HG03039 (cell line): ENCODE results near the gene SPON1.
A peak's percentile ranks its signal among the peaks of the same experiment; 100 is the strongest.
"Not testable (repeated sequence)": the region's sequence is repeated elsewhere in the genome, so short reads cannot be mapped to it uniquely, and the experiment has no call there.

Source experiments
- ATAC-seq: cut with Tn5 transposase; IDR thresholded peaks from one replicate; pipeline ENCODE4 v1.9.1; 2021; ENCODE audit warnings: mild to moderate bottlenecking, moderate library complexity; ENCODE audit not compliant: unreplicated experiment

Gene SPON1

DNA sequence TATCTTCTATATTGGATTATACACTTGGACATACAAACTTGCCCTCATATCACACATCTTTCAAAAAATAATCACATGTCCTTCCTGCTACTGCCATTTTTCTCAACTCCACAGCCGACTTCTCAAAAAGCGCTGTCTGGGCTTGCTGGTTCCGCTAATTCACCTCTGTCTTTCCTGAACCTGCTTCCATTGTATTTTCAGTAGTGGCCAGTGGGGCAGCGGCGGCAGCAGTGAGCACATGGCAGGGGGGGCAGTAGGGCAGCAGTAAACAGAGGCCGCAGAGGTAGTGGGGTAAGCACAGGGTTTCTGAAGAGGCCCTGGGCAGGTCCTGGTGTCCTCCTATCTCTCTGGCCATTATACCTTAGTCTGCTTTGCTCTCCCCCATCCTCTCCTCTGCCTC, 270.1 kb downstream of the SPON1 start:
- ATAC-seq: no peak

GRCh38 chr11:14234446-14234845, 271.9 kb downstream of the SPON1 start:
- no peak for ATAC-seq

- no peak for ATAC-seq
Observed at GRCh38 chr11:14235701-14236100, 273.2 kb downstream of the SPON1 start.

GRCh38 chr11:14237444-14237961, 275.0 kb downstream of the SPON1 start:
- peak; percentile 96 for ATAC-seq

GRCh38 chr11:14240221-14240620, 277.7 kb downstream of the SPON1 start:
- no peak for ATAC-seq

- ATAC-seq: no peak
Observed at GRCh38 chr11:14240951-14241350, 278.4 kb downstream of the SPON1 start.

DNA sequence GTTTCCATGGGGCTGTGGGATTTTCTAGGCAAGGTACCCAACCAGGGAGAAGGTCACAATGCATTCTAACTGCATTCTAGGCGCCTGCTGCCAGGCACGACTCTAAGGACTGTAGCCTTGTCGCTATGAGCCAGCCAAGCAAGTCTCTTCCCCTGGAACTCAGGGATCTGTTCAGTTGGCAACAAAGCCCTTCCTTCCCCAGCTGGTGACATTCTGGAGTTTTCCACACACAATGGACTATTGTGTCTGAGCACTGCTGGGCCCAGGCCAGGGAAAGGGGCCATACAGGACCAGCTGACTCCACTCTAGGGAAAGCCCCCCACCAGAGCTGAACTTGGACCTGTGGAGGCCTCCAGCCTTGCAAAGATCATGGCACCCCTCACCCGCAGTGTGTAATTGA, 279.7 kb downstream of the SPON1 start:
- ATAC-seq: no peak

- ATAC-seq: no peak
Observed at GRCh38 chr11:14242733-14243132, 280.2 kb downstream of the SPON1 start.

DNA sequence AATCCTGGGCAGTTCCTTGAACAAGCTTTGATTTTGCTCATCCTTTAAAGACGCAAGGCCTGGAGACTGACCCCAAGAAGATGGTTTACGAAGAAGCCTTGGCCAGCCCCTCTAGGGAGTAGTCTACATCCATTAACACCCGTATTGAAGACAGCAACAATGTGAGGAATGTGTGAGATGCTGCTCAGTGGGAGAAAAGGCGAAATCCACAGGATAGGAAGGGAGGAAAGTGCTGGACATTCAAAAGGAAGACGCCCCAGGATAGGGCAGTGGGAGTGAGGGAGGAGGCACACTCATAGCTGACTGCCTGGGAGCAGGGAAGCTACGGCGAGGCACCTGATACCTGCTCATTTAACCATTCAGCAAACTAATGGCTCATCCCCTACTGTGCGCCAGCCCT, 282.4 kb downstream of the SPON1 start:
- ATAC-seq: no peak

DNA sequence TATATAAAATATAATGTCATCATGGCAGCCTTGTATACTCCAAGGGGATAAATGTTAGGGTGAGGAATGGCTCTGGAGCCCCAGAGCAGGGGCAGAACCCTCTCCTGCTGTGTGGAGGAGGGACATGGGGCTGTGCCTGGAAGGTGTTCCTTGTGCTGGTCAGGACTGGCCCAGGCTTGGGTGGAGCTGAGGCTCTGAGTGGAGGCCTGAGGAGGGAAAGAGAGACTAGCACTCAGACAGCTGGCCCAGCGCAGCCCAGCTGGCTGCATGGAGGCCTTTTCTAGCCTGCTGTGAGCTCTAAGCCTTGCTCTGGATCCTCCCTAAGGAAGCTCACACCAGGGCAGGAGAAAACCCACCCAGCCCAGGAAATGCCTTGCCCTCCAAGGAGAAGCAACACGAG, 282.9 kb downstream of the SPON1 start:
- no peak for ATAC-seq

GRCh38 chr11:14248580-14248981, 286.1 kb downstream of the SPON1 start:
- no peak for ATAC-seq

DNA sequence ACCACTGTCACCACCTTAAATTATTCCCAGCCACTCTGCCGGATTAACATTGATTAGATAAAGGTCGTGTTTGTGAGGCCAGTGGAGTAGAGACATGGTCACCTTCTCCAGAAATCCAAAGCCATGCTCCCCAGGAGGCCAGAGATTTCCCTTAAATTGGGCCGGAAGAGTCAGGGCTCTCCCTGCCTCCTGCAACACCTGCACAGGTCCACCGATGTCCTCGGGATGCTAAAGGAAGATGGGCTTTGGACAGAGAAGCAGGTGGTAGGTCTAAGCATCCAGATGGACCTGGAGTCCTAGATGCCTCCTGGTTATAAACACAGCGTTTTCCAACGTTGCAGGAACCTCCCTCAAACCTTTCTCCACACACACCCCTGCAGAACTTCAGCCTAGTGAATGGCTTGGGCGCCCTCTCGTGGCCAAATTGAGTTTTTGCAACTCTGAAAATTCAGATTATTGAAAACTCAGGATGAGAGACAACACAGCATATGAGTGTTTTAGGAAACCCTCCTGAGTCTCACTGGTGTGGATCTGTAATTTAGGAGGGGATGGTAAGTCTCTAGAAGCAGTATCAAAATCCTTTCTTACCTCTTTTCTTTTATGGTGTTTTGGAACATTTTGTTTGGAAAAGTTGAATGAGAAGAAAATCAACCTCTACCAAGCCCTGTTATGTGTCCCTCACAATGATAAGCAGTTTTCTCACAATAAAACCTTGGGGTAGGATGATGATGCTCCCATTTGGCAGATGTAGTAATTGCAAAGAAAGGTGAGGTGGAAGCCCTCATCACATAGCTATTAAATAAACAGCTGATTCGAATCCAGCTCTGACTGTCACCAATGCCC, 286.8 kb downstream of the SPON1 start:
- no peak for ATAC-seq

DNA sequence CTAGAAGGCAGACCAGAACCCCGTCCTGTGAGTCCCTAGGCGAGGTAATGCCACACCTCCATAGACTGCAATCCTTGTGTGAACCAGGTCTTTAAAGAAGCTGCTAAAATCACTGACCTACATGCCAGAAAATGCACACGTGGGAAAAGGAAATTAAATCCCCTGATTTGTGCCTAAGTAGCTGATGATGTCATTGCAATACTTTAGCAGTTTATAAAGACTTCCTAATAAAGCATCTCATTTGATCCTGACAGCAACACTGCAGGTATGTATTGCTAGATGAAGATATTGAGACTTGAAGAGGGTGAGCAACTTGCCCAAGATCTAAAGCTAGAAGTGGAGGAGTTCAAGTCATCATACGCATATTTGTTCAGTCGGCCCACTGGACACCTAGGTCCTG, 289.2 kb downstream of the SPON1 start:
- no peak for ATAC-seq

GRCh38 chr11:14252501-14252900, 290.0 kb downstream of the SPON1 start:
- ATAC-seq: not testable (repeated sequence)

DNA sequence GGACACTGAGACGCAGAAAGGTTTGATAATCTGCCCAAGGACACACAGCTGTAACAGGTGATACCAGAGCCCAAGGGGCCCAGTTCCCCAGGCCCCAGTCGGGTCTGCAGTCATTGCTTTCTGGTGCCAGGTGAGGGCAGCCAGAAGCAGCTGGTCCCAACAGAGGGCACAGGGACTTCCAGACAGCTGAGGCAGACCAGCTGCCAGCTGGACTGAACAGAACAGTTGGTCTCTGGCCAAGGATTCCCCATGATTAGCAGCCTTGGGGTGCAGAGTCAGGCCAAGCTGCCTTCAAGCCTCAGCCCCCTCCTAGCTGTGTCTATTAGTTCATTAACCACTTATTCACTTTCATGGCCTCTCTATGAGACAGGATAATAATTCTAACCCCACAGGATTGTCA, 290.9 kb downstream of the SPON1 start:
- ATAC-seq: no peak

DNA sequence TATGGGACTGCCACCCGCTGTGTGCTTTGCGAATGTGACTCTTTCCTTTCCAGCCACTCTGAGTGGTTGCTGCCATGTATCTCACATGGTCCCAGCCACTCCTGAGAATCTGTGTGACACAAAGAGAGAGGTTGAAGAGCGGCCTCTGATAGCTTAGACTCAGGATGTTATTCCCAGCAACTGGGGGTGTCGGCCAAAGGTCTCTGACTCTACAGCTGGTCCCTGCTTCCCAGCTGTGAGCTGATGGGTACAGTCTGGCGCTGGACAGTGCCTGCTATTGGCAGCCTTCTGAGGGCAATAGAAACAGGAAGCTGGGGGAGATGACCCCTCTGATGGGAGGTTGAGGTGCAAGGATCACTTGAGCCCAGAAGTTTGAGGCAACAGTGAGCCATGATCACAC, 291.3 kb downstream of the SPON1 start:
- ATAC-seq: no peak

- ATAC-seq: no peak
Observed at GRCh38 chr11:14254533-14255237, 292.2 kb downstream of the SPON1 start.

DNA sequence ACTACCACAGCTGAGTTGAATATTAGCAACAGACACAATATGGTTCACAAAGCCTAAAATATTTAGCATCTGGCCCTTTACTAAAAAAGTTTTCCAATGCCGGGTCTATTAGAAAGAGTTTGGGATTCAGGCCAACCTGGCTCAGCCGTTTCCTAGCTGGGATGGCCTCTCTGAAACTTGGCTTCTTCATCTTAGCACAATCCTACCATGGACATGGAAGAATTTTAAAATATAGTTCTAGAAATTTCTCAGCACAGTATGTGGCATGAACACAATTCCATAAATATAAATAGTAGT, 292.7 kb downstream of the SPON1 start:
- ATAC-seq: no peak

DNA sequence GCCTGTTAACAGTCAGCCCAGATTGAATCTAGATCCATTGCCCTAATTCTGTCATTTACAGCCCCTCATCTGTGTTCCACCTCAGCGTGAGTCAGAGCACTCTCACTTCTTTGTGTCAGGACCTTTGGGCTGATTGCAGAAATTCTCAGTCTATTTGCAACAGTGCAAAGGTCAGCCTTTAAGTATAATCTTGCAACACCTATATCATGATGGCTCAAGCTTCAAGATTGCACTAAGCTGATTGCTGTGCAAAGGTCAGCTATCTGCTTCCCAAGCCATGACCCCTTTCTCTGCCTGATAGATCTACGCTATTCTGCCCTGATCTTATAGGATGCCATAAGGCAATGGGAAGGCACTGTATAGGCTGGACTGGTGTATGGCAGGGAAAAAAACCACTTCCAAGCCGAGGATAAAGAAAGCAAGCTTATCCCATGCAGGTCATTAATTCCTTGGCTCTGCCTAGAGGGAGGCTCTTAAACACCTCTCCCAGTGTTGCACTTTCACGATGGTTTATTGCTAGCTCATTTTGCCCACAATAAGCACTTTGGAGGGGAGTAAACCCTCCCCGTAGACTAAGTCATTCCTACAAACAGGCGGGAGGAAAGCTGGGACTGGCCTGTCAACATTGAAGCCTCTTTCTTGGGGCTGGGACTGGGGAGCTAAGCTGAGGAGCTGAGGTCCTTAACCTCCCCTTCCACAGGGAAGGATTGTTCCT, 295.9 kb downstream of the SPON1 start:
- no peak for ATAC-seq

DNA sequence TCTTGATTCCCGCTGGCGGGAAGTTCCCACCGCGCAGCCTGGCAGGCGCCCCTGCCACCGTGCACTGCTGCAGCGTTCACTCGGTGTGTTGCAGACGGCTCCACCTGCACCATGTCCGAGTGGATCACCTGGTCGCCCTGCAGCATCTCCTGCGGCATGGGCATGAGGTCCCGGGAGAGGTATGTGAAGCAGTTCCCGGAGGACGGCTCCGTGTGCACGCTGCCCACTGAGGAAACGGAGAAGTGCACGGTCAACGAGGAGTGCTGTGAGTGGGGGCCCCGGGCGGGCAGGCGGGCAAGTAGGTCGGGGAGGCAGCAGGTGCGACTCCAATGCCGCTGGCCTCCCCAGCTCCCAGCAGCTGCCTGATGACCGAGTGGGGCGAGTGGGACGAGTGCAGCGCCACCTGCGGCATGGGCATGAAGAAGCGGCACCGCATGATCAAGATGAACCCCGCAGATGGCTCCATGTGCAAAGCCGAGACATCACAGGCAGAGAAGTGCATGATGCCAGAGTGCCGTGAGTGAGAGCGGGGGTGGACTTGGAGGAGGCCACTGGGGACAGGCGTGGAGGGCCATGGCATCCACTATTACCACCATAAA, 296.8 kb downstream of the SPON1 start:
- no peak for ATAC-seq

DNA sequence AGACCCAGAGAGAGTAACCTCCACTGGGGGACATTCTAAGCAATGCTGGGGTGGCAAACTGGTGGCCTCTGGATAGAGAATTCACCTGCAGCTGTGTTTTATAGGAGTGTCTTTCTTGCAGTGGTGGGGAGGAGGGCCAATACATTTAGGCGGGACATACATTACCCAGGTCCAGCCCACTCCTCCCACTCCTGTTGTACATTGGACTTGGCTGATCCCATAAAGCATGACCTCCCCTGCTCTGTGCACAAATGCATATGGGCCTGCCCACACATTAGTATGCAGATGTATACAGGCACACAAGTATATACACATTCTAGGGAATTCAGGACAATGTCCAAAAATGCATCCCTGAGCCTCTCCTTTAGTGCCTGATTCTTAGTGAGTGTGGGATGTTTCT, 297.4 kb downstream of the SPON1 start:
- no peak for ATAC-seq
